Measurements from ENCODE around the gene NHSL1.

GRCh38 chr6:138528137-138528536 is 28.8 kb upstream of the NHSL1 start:
- TF ChIP-seq CTCF (IDR thresholded peaks at IDR 0.05; ENCODE audit: extremely low read depth in 1 of 2, insufficient read depth in 1 of 2, low read depth in 1 of 2, low read length in 2 of 2) (no peak), EZH2 (IDR thresholded peaks at IDR 0.05; ENCODE audit: borderline replicate concordance, low read depth, low read length, severe bottlenecking) (no peak), POLR2A (IDR thresholded peaks at IDR 0.05; ENCODE audit: low read depth, low read length) (no peak), POLR2AphosphoS5 (IDR thresholded peaks at IDR 0.05; ENCODE audit: insufficient read depth, low read depth, low read length) (no peak), MYC (IDR thresholded peaks at IDR 0.05; ENCODE audit: low read depth, low read length) (no peak), JUN (IDR thresholded peaks at IDR 0.05; ENCODE audit: borderline replicate concordance, insufficient read depth, insufficient read length, low read depth) (peak; percentile 31), FOS (IDR thresholded peaks at IDR 0.05; ENCODE audit: borderline replicate concordance, insufficient read depth, low read length) (no peak), GATA2 (IDR thresholded peaks at IDR 0.05; ENCODE audit: insufficient read depth, insufficient read length, low read depth, low read length) (no peak)
- TF ChIP-seq, protein P1, sequence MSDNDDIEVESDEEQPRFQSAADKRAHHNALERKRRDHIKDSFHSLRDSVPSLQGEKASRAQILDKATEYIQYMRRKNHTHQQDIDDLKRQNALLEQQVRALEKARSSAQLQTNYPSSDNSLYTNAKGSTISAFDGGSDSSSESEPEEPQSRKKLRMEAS (IDR thresholded peaks at IDR 0.05; ENCODE audit: insufficient read depth, insufficient read length), result no peak

Data from endothelial cell of umbilical vein (primary cell).